Adipose tissue (tissue), 3 donors: ENCODE data around the gene DAND5. TPM values are rescaled to one million over a fixed set of nuclear protein-coding genes. Genes with fewer than 3 reads are reported as not detected.

Source experiments
- polyA plus RNA-seq, 3 donors: library from polyadenylated mRNA; stranded (reverse); fragments of 200-250 nt; gene quantifications; one replicate each; pipeline ENCODE4 v1.2.3, GENCODE V29; 2013
- donor health status: healthy with polysubstance abuse.
- donor health status: Bipolar disorder and iron deficiency.
- donor health status: healthy.

The DAND5 gene
- polyA plus RNA-seq, 3 donors = 0.04 to 0.11 (median 0.05) TPM

Other genes with a start within 250 kb of the DAND5 start
- 10 to 100 TPM; 14.3 to 36.9 (median 21.9) TPM for gene TNPO2, start 245.6 kb upstream of the DAND5 start, polyA plus RNA-seq
- 100 to 1,000 TPM; 143 to 267 (median 219) TPM for gene TRIR, start 234.9 kb upstream of the DAND5 start, polyA plus RNA-seq
- gene GET3, start 232.1 kb upstream of the DAND5 start, polyA plus RNA-seq = 10 to 100 TPM; 50.9 to 94.1 (median 93.1) TPM
- under 1 TPM in 1 of 3 donors, not detected in 2; 0.07 TPM for gene BEST2, start 217.8 kb upstream of the DAND5 start, polyA plus RNA-seq
- gene HOOK2, start 194.0 kb upstream of the DAND5 start, polyA plus RNA-seq = 100 to 1,000 TPM in 1 of 3 donors, 10 to 100 TPM in 2; 41.1 to 210 (median 57.2) TPM
- gene JUNB, start 178.1 kb upstream of the DAND5 start, polyA plus RNA-seq = 1,000 to 10,000 TPM in 2 of 3 donors, 100 to 1,000 TPM in 1; 120 to 1,553 (median 1,136) TPM
- gene PRDX2, start 167.8 kb upstream of the DAND5 start, polyA plus RNA-seq = 100 to 1,000 TPM; 159 to 386 (median 207) TPM
- gene THSD8, start 167.5 kb upstream of the DAND5 start, polyA plus RNA-seq = 1 to 10 TPM in 1 of 3 donors, under 1 TPM in 2; 0.38 to 1.8 (median 0.52) TPM
- 1 to 10 TPM; 3.3 to 6.4 (median 5.6) TPM for gene RNASEH2A, start 163.0 kb upstream of the DAND5 start, polyA plus RNA-seq
- gene RTBDN, start 135.0 kb upstream of the DAND5 start, polyA plus RNA-seq = under 1 TPM in 2 of 3 donors, not detected in 1; 0.10 to 0.46 TPM
- gene MAST1, start 131.1 kb upstream of the DAND5 start, polyA plus RNA-seq = 1 to 10 TPM in 1 of 3 donors, under 1 TPM in 1, not detected in 1; 0.18 to 2.3 TPM
- 10 to 100 TPM; 15.6 to 29.0 (median 28.1) TPM for gene DNASE2, start 88.1 kb upstream of the DAND5 start, polyA plus RNA-seq
- under 1 TPM in 2 of 3 donors, not detected in 1; 0.04 to 0.07 TPM for gene KLF1, start 82.4 kb upstream of the DAND5 start, polyA plus RNA-seq
- 10 to 100 TPM; 27.2 to 73.8 (median 27.3) TPM for gene GCDH, start 78.4 kb upstream of the DAND5 start, polyA plus RNA-seq
- gene SYCE2, start 50.3 kb upstream of the DAND5 start, polyA plus RNA-seq = 1 to 10 TPM in 1 of 3 donors, under 1 TPM in 1, not detected in 1; 0.05 to 1.2 TPM
- gene FARSA, start 35.9 kb upstream of the DAND5 start, polyA plus RNA-seq = 10 to 100 TPM; 34.0 to 47.6 (median 35.0) TPM
- gene CALR, start 31.0 kb upstream of the DAND5 start, polyA plus RNA-seq = 100 to 1,000 TPM; 215 to 433 (median 312) TPM
- 100 to 1,000 TPM in 2 of 3 donors, 10 to 100 TPM in 1; 58.1 to 159 (median 133) TPM for gene RAD23A, start 23.7 kb upstream of the DAND5 start, polyA plus RNA-seq
- 10 to 100 TPM; 34.2 to 51.5 (median 38.2) TPM for gene GADD45GIP1, start 12.4 kb upstream of the DAND5 start, polyA plus RNA-seq
- 10 to 100 TPM; 12.3 to 88.6 (median 77.6) TPM for gene NFIX, start 25.9 kb downstream of the DAND5 start, polyA plus RNA-seq
- 10 to 100 TPM in 1 of 3 donors, 1 to 10 TPM in 2; 1.9 to 10.3 (median 7.9) TPM for gene LYL1, start 133.3 kb downstream of the DAND5 start, polyA plus RNA-seq
- 10 to 100 TPM; 25.0 to 38.9 (median 36.7) TPM for gene TRMT1, start 147.2 kb downstream of the DAND5 start, polyA plus RNA-seq
- gene NACC1, start 148.7 kb downstream of the DAND5 start, polyA plus RNA-seq = 10 to 100 TPM in 2 of 3 donors, 1 to 10 TPM in 1; 7.9 to 21.0 (median 16.1) TPM
- gene STX10, start 180.8 kb downstream of the DAND5 start, polyA plus RNA-seq = 10 to 100 TPM; 34.5 to 69.2 (median 63.1) TPM
- gene IER2, start 180.8 kb downstream of the DAND5 start, polyA plus RNA-seq = 100 to 1,000 TPM in 2 of 3 donors, 10 to 100 TPM in 1; 65.5 to 532 (median 190) TPM